Trophoblast cell (in vitro differentiated cells and primary cell): ENCODE results near the gene CCDC74B.
"Not testable (repeated sequence)": the region's sequence is repeated elsewhere in the genome, so short reads cannot be mapped to it uniquely, and the experiment has no call there.

ENCODE experiments used
- DNase-seq, 2 donors: peaks; one replicate each; pipeline ENCODE4 v3.0.0-alpha.2; 2016
- H2AFZ ChIP-seq: 2 replicates; pipeline ENCODE4 v1.6.1; 2013; ENCODE audit warnings: low read length, moderate library complexity, mild to moderate bottlenecking; ENCODE audit not compliant: insufficient read depth, poor library complexity
- H2AK5ac ChIP-seq: 2 replicates; pipeline ENCODE4 v1.6.1; 2013; ENCODE audit warnings: mild to moderate bottlenecking, low read length
- H2BK120ac ChIP-seq: 2 replicates; pipeline ENCODE4 v1.6.1; 2013; ENCODE audit warnings: low read length, mild to moderate bottlenecking, moderate library complexity; ENCODE audit not compliant: insufficient read depth, poor library complexity
- H2BK12ac ChIP-seq: 2 replicates; pipeline ENCODE4 v1.6.1; 2013; ENCODE audit warnings: mild to moderate bottlenecking, low read length, moderate library complexity
- H2BK5ac ChIP-seq: 2 replicates; pipeline ENCODE4 v1.6.1; 2013; ENCODE audit warnings: low read length, low read depth, moderate library complexity, mild to moderate bottlenecking; ENCODE audit not compliant: poor library complexity
- H3K14ac ChIP-seq: 2 replicates; pipeline ENCODE4 v1.6.1; 2013; ENCODE audit warnings: mild to moderate bottlenecking, low read length
- H3K18ac ChIP-seq: 2 replicates; pipeline ENCODE4 v1.6.1; 2013; ENCODE audit warnings: mild to moderate bottlenecking, low read length
- H3K23ac ChIP-seq: 2 replicates; pipeline ENCODE4 v1.6.1; 2013; ENCODE audit warnings: low read length
- H3K27ac ChIP-seq: 2 replicates; pipeline ENCODE4 v1.5.1; 2013; ENCODE audit warnings: low read depth, mild to moderate bottlenecking, inconsistent platforms, low read length, moderate library complexity
- H3K27me3 ChIP-seq: 2 replicates; pipeline ENCODE4 v1.6.1; 2013; ENCODE audit warnings: inconsistent platforms, mild to moderate bottlenecking, low read length, moderate library complexity; ENCODE audit not compliant: insufficient read depth
- H3K36me3 ChIP-seq, 2 experiments: 1 replicate in 1 of 2; 2 replicates in 1 of 2; pipeline ENCODE4 v1.6.1; 2013; ENCODE audit warnings: low read length in 2 of 2, mild to moderate bottlenecking in 2 of 2, moderate library complexity in 1 of 2; ENCODE audit not compliant: insufficient read depth in 2 of 2, control insufficient read depth in 1 of 2
- H3K4ac ChIP-seq: 2 replicates; pipeline ENCODE4 v1.6.1; 2013; ENCODE audit warnings: low read depth, mild to moderate bottlenecking, low read length, moderate library complexity
- H3K4me1 ChIP-seq, 2 experiments: 1 replicate in 1 of 2; 2 replicates in 1 of 2; pipeline ENCODE4 v1.6.1; 2013; ENCODE audit warnings: low read length in 2 of 2, mild to moderate bottlenecking in 2 of 2, moderate library complexity in 1 of 2; ENCODE audit not compliant: insufficient read depth in 2 of 2, control insufficient read depth in 1 of 2
- H3K4me2 ChIP-seq: 2 replicates; pipeline ENCODE4 v1.6.1; 2013; ENCODE audit warnings: inconsistent platforms, mild to moderate bottlenecking, low read length, moderate library complexity
- H3K4me3 ChIP-seq: 2 replicates; pipeline ENCODE4 v1.5.1; 2013; ENCODE audit warnings: mild to moderate bottlenecking, low read depth, low read length, inconsistent platforms
- H3K79me1 ChIP-seq: one replicate; pipeline ENCODE4 v1.6.1; 2013; ENCODE audit warnings: low read length
- H3K79me2 ChIP-seq: 2 replicates; pipeline ENCODE4 v1.6.1; 2013; ENCODE audit warnings: low read length, mild to moderate bottlenecking; ENCODE audit not compliant: control insufficient read depth, insufficient read depth, poor library complexity
- H3K9ac ChIP-seq: 2 replicates; pipeline ENCODE4 v1.6.1; 2013; ENCODE audit warnings: mild to moderate bottlenecking, low read length
- H3K9me3 ChIP-seq: 2 replicates; pipeline ENCODE4 v1.6.1; 2013; ENCODE audit warnings: low read depth, mild to moderate bottlenecking, control low read depth, inconsistent platforms, low read length; ENCODE audit not compliant: insufficient read depth
- H4K12ac ChIP-seq: 2 replicates; pipeline ENCODE4 v1.6.1; 2013; ENCODE audit warnings: low read depth, mild to moderate bottlenecking, low read length, moderate library complexity
- H4K8ac ChIP-seq: 2 replicates; pipeline ENCODE4 v1.6.1; 2013; ENCODE audit warnings: low read depth, mild to moderate bottlenecking, low read length, moderate library complexity
- H4K91ac ChIP-seq: one replicate; pipeline ENCODE4 v1.6.1; 2013; ENCODE audit warnings: low read depth, mild to moderate bottlenecking, low read length, moderate library complexity
- WGBS: extraction: QIAGEN DNeasy Blood & Tissue Kit; methylation state at CpG from one replicate; pipeline ENCODE4 v1.1.7; 2013; ENCODE audit warnings: missing lambda C conversion rate; ENCODE audit not compliant: insufficient read length, insufficient coverage; ENCODE audit errors: extremely low coverage; 5-methylcytosine and 5-hydroxymethylcytosine counted together

Gene CCDC74B

GRCh38 chr2:130180404-130181324, 35.8 kb upstream of the CCDC74B start:
- H3K9ac ChIP-seq: peak overlapping the region; percentile 94
- WGBS: no CpG with 5 or more reads among the region's 38 CpGs
- peak overlapping the region; percentile 42 for H3K27ac ChIP-seq
- peaks cover 22% of the 10 kb centered on the region for H3K79me2 ChIP-seq
- H3K4me2 ChIP-seq: peak overlapping the region; percentile 85
- peak overlapping the region; percentile 100 for H4K8ac ChIP-seq
- not testable (repeated sequence) for H3K4me1 ChIP-seq, H3K9me3 ChIP-seq, H3K23ac ChIP-seq, H3K27me3 ChIP-seq, H2BK12ac ChIP-seq
- peak overlapping the region; percentile 98 for H2AFZ ChIP-seq
- H4K91ac ChIP-seq: peak overlapping the region; percentile 91
- peak overlapping the region; percentile 80 for H2BK5ac ChIP-seq
- H2BK120ac ChIP-seq: peak overlapping the region; percentile 92
- H3K18ac ChIP-seq: peak overlapping the region; percentile 97
- H3K4ac ChIP-seq: peak overlapping the region; percentile 96
- DNase-seq: peak in 1 of 2 donors; percentile 37
- H2AK5ac ChIP-seq: peak overlapping the region; percentile 97
- H3K14ac ChIP-seq: peak overlapping the region; percentile 89
- peak overlapping the region; percentile 95 for H4K12ac ChIP-seq
- H3K36me3 ChIP-seq: peaks cover 16% of the 10 kb centered on the region in 2 experiments
- H3K4me3 ChIP-seq: peak overlapping the region; percentile 96
- H3K79me1 ChIP-seq: peaks cover 12% of the 10 kb centered on the region

DNA sequence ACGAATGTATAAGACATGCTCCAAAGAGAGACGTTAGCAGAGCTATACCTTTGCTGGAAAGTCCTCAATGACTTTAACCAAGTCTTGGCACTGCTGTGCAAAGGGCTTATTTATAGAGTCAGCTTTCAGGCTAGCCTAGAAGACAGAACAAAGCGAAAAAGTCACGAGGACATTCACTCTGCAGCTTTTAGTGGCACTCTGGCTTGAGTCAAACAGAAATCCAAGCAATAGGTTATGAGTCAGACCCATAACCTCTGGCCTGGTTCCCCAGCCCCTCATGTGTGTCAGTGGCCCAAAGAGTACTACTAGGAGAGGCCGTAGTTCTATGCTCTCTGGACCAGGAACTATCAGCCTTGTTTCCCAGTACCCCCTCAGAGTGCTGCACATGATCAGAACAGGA, 30.0 kb upstream of the CCDC74B start:
- not testable (repeated sequence) for H2AK5ac ChIP-seq, H3K9ac ChIP-seq, H3K23ac ChIP-seq, H4K12ac ChIP-seq, H3K18ac ChIP-seq, H2AFZ ChIP-seq, H4K91ac ChIP-seq, H3K4me1 ChIP-seq, H3K4me3 ChIP-seq, H3K79me2 ChIP-seq, H3K27me3 ChIP-seq, H3K4me2 ChIP-seq, H2BK5ac ChIP-seq, H3K9me3 ChIP-seq, H2BK120ac ChIP-seq, DNase-seq, H4K8ac ChIP-seq, H3K79me1 ChIP-seq, H3K4ac ChIP-seq, H3K27ac ChIP-seq, H2BK12ac ChIP-seq, H3K14ac ChIP-seq
- WGBS: no CpG with 5 or more reads among the region's 5 CpGs
- H3K36me3 ChIP-seq: peaks cover 35 to 54% of the 10 kb centered on the region in 2 experiments

DNA sequence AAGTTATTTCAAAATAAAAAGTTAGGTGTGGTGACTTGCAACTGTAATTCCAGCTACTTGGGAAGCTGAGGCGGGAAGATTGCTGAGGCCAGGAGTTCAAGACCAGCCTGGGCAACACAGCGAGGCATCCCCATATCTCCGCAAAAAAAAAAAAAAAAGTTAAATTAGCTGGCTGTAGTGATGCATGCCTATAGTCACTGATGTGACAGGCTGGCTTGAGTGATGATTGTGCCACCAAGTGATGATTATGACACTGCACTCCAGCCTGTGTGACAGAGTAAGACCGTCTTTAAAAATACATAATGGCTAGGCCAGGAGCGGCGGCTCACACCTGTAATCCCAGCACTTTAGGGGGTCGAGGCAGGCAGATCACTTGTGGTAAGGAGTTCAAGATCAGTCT, 25.0 kb upstream of the CCDC74B start:
- Histone ChIP-seq H4K8ac (no peak overlapping the region), H3K79me1 (no peaks in the 10 kb centered on the region), H3K9me3 (no peaks in the 10 kb centered on the region), H3K18ac (no peak overlapping the region), H2BK5ac (no peak overlapping the region), H2BK120ac (no peak overlapping the region), H3K23ac (no peak overlapping the region), H2AFZ (no peak overlapping the region), H3K27ac (no peak overlapping the region), H3K14ac (no peak overlapping the region), H4K12ac (no peak overlapping the region), H3K9ac (no peak overlapping the region), H3K36me3 (peaks cover 56 to 72% of the 10 kb centered on the region in 2 experiments), H4K91ac (no peak overlapping the region), H3K4me1 (no peaks in the 10 kb centered on the region), H3K27me3 (no peaks in the 10 kb centered on the region), H3K79me2 (no peaks in the 10 kb centered on the region), H2BK12ac (no peak overlapping the region), H3K4me2 (no peak overlapping the region), H3K4ac (no peak overlapping the region), H3K4me3 (no peak overlapping the region), H2AK5ac (no peak overlapping the region)
- WGBS: no CpG with 5 or more reads among the region's 7 CpGs
- DNase-seq: no peak

DNA sequence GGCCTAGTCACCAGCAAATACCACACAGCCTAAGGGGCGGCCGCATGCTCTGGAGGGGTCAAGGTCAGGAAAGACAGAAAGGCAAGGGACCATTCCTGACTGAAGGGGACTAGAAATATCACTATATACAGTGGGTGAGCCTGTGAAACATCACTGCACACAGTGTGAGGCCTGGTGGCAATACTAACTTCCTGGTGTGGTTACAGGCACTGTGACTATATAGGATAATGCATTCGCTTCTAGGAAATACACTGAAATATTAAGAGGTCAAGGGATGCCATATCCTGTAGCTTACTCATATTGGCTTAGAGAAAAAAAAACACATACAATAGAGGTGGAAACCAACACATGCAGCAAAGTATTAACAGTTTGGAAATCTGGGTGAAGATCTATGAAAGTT, 24.3 kb upstream of the CCDC74B start:
- not testable (repeated sequence) for H4K91ac ChIP-seq, H3K4me1 ChIP-seq, H4K8ac ChIP-seq, DNase-seq, H2BK5ac ChIP-seq, H2BK120ac ChIP-seq, H3K23ac ChIP-seq, H3K9ac ChIP-seq, H3K9me3 ChIP-seq, H2AFZ ChIP-seq, H3K4me2 ChIP-seq, H3K27me3 ChIP-seq, H3K27ac ChIP-seq, H2BK12ac ChIP-seq, H2AK5ac ChIP-seq, H4K12ac ChIP-seq, H3K79me2 ChIP-seq, H3K79me1 ChIP-seq, H3K18ac ChIP-seq, H3K4ac ChIP-seq, H3K14ac ChIP-seq, H3K4me3 ChIP-seq
- peaks cover 59 to 72% of the 10 kb centered on the region in 2 experiments for H3K36me3 ChIP-seq
- no CpG with 5 or more reads among the region's 3 CpGs for WGBS
